IPS-20b (cell line): ENCODE results near the gene FAM234A.
"Not testable (repeated sequence)": the region's sequence is repeated elsewhere in the genome, so short reads cannot be mapped to it uniquely, and the experiment has no call there.

Experiments used
- H3K27ac ChIP-seq: one replicate; pipeline ENCODE4 v1.5.1; 2013; ENCODE audit warnings: low read length
- H3K27me3 ChIP-seq: 2 replicates; pipeline ENCODE4 v1.6.1; 2013; ENCODE audit warnings: mild to moderate bottlenecking, low read length, inconsistent platforms; ENCODE audit not compliant: insufficient read depth
- H3K36me3 ChIP-seq: 2 replicates; pipeline ENCODE4 v1.6.1; 2013; ENCODE audit warnings: low read depth, mild to moderate bottlenecking, inconsistent platforms, low read length, moderate library complexity; ENCODE audit not compliant: insufficient read depth
- H3K4me1 ChIP-seq: 2 replicates; pipeline ENCODE4 v1.6.1; 2013; ENCODE audit warnings: mild to moderate bottlenecking, control low read depth, inconsistent platforms, low read length, moderate library complexity; ENCODE audit not compliant: insufficient read depth
- H3K4me3 ChIP-seq: 2 replicates; pipeline ENCODE4 v1.5.1; 2013; ENCODE audit warnings: mild to moderate bottlenecking, low read length, inconsistent platforms
- H3K9ac ChIP-seq: 2 replicates; pipeline ENCODE4 v1.6.1; 2013; ENCODE audit warnings: low read depth, mild to moderate bottlenecking, inconsistent platforms, low read length, moderate library complexity
- H3K9me3 ChIP-seq: 2 replicates; pipeline ENCODE4 v1.6.1; 2013; ENCODE audit warnings: mild to moderate bottlenecking, low read depth, low read length, inconsistent platforms; ENCODE audit not compliant: insufficient read depth

Gene FAM234A

DNA sequence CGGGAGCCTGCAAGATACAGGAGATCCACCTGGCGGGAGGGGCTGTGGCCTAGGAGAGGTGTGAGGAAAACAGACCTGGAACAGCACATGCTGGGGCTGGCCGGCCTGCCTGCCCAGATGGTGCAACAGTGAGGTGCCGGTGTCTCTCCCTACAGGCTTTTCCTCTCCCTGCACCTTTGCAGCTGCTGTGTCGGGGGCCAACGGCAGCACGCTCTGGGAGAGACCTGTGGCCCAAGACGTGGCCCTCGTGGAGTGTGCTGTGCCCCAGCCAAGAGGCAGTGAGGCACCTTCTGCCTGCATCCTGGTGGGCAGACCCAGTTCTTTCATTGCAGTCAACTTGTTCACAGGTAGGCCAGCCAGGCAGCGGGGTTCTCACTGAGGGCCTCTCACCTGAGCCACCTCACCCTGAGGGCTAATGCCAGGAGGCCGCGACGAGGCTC lies 25.2 kb downstream of the FAM234A start:
- H3K27me3 ChIP-seq: no peaks in the 10 kb centered on the region
- H3K4me1 ChIP-seq: no peaks in the 10 kb centered on the region
- H3K27ac ChIP-seq: no peak overlapping the region
- no peaks in the 10 kb centered on the region for H3K9me3 ChIP-seq
- peaks cover 61% of the 10 kb centered on the region for H3K36me3 ChIP-seq
- no peak overlapping the region for H3K4me3 ChIP-seq
- no peak overlapping the region for H3K9ac ChIP-seq

DNA sequence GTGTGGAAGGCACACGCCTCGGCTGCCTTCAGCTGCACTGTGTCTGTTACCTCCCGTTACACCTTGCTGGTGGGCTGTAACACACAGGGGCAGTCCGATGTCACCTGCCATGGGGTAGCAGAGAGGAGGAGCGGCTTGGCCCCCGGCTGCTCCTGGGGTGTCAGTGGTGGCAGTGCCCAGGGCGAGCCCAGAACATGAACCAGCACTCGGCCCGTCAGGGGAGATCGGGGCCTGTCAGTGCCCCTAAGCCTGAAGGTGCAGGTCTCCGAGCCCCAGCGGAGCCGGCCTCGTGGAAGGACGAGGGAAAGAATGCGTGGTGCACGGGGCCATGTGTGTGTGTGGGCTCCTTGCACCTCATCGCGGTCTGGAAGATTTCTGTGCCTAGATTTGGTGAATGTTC lies 25.7 kb downstream of the FAM234A start:
- H3K4me3 ChIP-seq: no peak overlapping the region
- no peak overlapping the region for H3K9ac ChIP-seq
- no peak overlapping the region for H3K27ac ChIP-seq
- no peaks in the 10 kb centered on the region for H3K4me1 ChIP-seq
- no peaks in the 10 kb centered on the region for H3K9me3 ChIP-seq
- H3K36me3 ChIP-seq: peaks cover 56% of the 10 kb centered on the region
- no peaks in the 10 kb centered on the region for H3K27me3 ChIP-seq

DNA sequence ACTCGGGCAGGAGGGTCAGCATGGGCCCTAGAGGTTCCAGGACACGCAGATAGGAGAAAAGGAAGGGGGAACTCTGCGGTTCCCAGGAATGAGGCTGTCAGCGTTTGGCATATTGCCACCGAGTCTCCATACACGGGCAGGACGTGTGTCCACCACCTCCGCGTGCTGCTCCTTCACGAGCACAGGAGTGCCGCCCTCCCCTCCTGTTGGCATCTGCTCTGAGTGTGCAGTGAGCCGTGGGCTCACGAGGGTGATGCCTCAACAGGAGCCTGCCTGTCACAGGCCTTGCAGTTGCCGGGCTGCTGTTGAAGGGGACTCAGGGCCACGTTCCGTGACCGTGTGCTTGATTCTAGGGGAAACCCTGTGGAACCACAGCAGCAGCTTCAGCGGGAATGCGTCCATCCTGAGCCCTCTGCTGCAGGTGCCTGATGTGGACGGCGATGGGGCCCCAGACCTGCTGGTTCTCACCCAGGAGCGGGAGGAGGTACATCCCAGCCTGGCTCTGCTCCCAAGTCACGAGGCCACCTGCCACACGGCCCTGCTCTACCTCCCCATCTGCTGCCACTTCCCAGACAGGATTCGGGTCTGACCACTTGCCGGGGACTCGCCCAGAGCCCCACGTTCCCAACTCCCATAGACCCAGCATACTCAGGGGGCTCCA lies 26.5 kb downstream of the FAM234A start:
- H3K4me1 ChIP-seq: no peaks in the 10 kb centered on the region
- H3K9ac ChIP-seq: no peak overlapping the region
- H3K27ac ChIP-seq: no peak overlapping the region
- H3K36me3 ChIP-seq: peaks cover 49% of the 10 kb centered on the region
- no peak overlapping the region for H3K4me3 ChIP-seq
- H3K27me3 ChIP-seq: no peaks in the 10 kb centered on the region
- H3K9me3 ChIP-seq: no peaks in the 10 kb centered on the region

DNA sequence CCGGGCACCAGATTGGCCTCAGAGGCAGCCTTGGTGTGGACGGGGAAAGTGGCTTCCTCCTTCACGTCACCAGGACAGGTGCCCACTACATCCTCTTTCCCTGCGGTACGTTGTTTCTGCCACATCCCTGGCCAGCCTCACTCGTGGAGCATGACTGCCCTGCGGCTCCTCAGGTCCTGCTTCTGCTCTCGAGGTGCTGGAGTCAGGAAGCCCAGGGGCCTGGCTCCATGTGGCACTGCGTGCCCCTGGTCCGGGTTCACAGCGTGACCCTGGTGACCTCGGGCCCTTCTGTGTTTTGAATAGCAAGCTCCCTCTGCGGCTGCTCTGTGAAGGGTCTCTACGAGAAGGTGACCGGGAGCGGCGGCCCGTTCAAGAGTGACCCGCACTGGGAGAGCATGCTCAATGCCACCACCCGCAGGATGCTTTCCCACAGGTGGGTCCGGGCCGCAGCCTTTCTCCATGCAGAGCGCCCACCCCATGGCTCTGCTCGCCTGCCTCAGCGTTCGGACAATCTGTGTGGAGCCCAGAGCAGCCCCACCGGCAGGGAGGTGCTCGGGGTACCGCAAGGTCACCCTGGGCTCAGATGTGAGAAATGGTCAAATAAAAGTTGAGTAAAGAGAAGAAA lies 27.6 kb downstream of the FAM234A start:
- Histone ChIP-seq H3K36me3 (peaks cover 47% of the 10 kb centered on the region), H3K27ac (no peak overlapping the region), H3K27me3 (no peaks in the 10 kb centered on the region), H3K9ac (no peak overlapping the region), H3K9me3 (no peaks in the 10 kb centered on the region), H3K4me1 (no peaks in the 10 kb centered on the region), H3K4me3 (no peak overlapping the region)

DNA sequence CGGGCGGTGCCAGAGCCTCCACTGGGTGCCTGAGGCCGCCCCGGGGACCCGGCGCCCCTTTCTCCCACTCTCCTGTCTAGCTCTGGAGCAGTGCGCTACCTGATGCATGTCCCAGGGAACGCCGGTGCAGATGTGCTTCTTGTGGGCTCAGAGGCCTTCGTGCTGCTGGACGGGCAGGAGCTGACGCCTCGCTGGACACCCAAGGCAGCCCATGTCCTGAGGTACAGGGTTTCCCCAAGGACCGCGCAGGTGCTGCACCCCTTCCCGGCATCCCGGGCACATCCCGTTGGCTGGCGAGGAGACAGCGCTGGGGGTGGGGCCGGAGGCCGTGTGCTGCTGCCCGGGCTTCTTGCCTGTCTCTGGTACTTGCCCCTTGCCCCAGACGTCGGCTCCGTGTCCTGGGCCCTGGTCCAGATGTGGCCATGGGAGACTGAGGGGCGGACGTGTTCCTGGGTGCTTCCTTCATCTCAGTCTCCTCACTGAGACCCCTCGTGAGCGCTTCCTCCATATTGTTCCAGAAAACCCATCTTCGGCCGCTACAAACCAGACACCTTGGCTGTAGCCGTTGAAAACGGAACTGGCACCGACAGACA lies 28.7 kb downstream of the FAM234A start:
- no peak overlapping the region for H3K9ac ChIP-seq
- no peak overlapping the region for H3K27ac ChIP-seq
- no peaks in the 10 kb centered on the region for H3K27me3 ChIP-seq
- H3K4me1 ChIP-seq: no peaks in the 10 kb centered on the region
- peaks cover 47% of the 10 kb centered on the region for H3K36me3 ChIP-seq
- no peak overlapping the region for H3K4me3 ChIP-seq
- H3K9me3 ChIP-seq: no peaks in the 10 kb centered on the region

DNA sequence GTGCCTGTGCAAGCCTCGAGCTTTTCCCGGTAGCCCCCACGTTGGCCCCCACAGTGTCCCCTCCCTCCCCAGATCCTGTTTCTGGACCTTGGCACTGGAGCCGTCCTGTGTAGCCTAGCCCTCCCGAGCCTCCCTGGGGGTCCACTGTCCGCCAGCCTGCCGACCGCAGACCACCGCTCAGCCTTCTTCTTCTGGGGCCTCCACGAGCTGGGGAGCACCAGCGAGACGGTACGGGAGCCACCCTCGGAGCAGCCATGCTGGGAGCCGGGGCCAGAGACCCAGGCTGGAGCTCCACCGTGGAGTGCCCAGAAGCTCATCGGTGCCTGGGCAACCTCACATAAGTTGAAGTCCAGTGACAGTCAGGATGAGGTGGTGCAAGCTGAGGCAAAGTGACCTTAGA lies 29.3 kb downstream of the FAM234A start:
- Histone ChIP-seq H3K9ac (no peak overlapping the region), H3K9me3 (no peaks in the 10 kb centered on the region), H3K27ac (no peak overlapping the region), H3K36me3 (peaks cover 47% of the 10 kb centered on the region), H3K4me3 (no peak overlapping the region), H3K4me1 (no peaks in the 10 kb centered on the region), H3K27me3 (no peaks in the 10 kb centered on the region)

DNA sequence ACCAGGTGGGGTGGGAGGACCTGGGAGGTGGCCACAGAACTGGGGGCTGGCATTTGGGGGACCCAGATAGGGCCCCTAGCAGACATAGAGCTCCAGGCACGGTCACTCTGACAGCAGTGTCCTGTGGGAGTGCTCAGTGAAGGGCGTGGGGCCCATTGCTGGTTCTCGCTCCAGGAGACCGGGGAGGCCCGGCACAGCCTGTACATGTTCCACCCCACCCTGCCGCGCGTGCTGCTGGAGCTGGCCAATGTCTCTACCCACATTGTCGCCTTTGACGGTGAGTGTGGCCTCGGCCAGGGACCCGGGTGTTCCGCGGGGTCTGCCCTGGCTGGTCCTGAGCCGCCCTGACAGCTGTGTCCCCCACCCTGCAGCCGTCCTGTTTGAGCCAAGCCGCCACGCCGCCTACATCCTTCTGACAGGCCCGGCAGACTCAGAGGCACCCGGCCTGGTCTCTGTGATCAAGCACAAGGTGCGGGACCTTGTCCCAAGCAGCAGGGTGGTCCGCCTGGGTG lies 29.9 kb downstream of the FAM234A start:
- no peak overlapping the region for H3K4me3 ChIP-seq
- no peaks in the 10 kb centered on the region for H3K9me3 ChIP-seq
- H3K27ac ChIP-seq: no peak overlapping the region
- H3K9ac ChIP-seq: no peak overlapping the region
- H3K4me1 ChIP-seq: no peaks in the 10 kb centered on the region
- peaks cover 41% of the 10 kb centered on the region for H3K36me3 ChIP-seq
- H3K27me3 ChIP-seq: no peaks in the 10 kb centered on the region

DNA sequence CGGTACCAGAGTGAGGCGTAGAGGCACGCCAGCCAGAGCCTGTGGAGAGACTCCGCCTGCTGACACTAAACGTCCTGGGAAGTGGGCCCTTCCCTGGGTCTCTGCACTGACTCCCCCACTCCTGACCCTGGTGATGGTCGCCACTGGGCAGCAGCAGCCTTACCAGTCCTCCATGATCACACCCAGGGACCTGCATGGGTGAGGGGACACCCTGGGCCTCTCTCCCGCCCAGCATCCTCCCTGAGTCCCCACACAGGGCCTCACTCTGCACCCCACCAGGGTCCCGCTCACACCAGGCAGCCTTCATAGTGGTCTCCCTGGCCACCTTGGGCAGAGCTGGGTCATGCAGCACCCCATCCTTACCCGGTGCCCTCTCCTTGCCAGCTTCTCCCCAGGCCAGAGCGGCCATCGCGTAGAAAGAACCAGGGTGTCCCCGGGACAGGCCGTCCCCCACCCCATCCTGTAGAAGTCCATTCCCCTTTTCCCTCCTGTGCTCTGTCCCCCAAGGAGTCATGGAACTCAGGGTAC lies 30.4 kb downstream of the FAM234A start:
- no peaks in the 10 kb centered on the region for H3K27me3 ChIP-seq
- no peak overlapping the region for H3K9ac ChIP-seq
- H3K4me3 ChIP-seq: no peak overlapping the region
- H3K36me3 ChIP-seq: peaks cover 35% of the 10 kb centered on the region
- H3K4me1 ChIP-seq: no peaks in the 10 kb centered on the region
- H3K9me3 ChIP-seq: no peaks in the 10 kb centered on the region
- H3K27ac ChIP-seq: no peak overlapping the region

DNA sequence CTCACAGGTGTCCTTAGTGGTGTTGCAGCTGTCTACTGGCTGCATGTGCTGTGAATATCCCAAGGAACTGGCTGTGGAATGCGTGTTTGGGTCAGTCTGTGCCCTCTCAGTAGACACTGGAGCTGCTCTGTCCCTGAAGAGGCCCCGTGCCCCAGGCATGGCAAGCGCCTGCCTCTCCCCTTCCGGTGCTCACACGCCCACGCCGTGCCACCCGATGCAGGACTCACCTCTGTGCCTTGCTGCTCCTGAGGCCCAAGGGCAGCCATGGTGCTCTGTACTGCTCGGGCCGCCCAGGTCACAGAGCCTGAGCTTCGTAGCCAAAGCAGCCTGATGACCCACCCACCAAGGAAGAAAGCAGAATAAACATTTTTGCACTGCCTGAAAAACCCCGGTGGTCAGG lies 31.1 kb downstream of the FAM234A start:
- no peaks in the 10 kb centered on the region for H3K4me1 ChIP-seq
- H3K9me3 ChIP-seq: no peaks in the 10 kb centered on the region
- H3K27me3 ChIP-seq: no peaks in the 10 kb centered on the region
- no peak overlapping the region for H3K9ac ChIP-seq
- H3K4me3 ChIP-seq: no peak overlapping the region
- no peak overlapping the region for H3K27ac ChIP-seq
- H3K36me3 ChIP-seq: peaks cover 30% of the 10 kb centered on the region

DNA sequence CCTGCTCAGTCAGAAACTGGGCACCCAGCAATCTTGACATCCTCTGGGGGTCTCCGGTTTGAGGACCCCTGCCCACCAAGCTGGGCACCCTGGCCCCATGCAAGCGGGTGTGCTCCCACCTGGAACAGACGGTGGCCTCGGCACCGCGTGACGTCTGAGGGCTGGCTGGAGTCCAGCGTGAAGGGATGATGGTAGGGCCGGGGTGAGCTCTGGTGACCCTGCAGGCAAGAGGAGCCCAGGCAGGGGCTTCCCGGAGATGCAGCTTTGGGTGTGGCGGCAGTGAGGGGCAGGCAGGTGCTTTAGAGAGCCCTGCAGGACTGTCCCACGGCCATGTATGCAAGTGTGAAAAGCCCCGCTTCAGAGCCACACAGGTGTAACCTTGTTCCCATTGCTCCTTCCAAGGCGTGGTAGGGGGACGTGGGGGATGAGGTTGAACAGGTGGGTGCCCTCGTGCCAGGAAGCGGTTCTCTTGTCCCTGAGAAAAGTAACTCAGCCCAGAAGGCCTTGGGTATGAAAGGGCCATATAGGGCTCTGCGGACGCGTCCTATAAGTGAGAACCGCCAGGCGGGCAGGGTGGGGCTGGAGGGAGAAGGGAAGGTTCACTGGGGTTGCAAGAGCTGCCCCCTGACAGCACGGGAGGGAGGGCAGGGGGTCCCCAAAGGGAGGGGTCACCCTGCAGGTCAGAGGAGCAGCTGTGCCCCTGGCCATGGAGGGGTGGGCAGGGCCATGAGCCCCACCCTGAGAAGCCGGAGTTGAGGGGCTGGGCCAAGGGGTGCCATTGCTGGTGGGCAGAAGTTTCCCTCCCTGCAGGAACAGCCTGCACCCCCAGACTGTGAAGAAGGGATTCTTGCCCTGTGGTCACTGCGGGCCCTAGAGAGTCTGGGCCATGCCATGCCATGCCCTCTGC lies 31.9 kb downstream of the FAM234A start:
- Histone ChIP-seq H3K9me3 (no peaks in the 10 kb centered on the region), H3K4me1 (no peaks in the 10 kb centered on the region), H3K4me3 (no peak overlapping the region), H3K36me3 (peaks cover 22% of the 10 kb centered on the region), H3K27me3 (no peaks in the 10 kb centered on the region), H3K9ac (no peak overlapping the region), H3K27ac (no peak overlapping the region)

DNA sequence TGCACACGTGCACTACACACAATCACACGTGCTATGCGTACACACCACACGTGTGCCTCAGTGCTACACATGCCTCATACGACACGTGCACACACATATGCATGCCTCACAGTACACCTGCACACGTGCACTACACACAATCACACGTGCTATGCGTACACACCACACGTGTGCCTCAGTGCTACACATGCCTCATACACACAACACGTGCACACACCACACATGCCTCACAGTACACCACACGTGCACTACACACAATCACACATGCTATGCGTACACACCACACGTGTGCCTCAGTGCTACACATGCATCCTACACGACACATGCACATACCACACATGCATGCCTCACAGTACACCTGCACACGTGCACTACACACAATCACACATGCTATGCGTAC lies 32.9 kb downstream of the FAM234A start:
- H3K4me1 ChIP-seq, H3K27me3 ChIP-seq: not testable (repeated sequence)

More for the DNA sequence above, 32.9 kb downstream of the FAM234A start:
- H3K36me3 ChIP-seq: peaks cover 14% of the 10 kb centered on the region; the same call in 1 of the 2 replicates
- not testable (repeated sequence) for H3K9me3 ChIP-seq, H3K27ac ChIP-seq, H3K4me3 ChIP-seq, H3K9ac ChIP-seq
